GM12874 (cell line): ENCODE measurements around the gene NCLN.

Experiments
- TF ChIP-seq, protein P1 (sequence below): IDR thresholded peaks from 2 replicates; pipeline ENCODE4 v1.5.1; 2011; ENCODE audit warnings: low read depth, mild to moderate bottlenecking, control low read depth, low read length, moderate library complexity; ENCODE audit not compliant: insufficient read depth

NCLN gene

DNA sequence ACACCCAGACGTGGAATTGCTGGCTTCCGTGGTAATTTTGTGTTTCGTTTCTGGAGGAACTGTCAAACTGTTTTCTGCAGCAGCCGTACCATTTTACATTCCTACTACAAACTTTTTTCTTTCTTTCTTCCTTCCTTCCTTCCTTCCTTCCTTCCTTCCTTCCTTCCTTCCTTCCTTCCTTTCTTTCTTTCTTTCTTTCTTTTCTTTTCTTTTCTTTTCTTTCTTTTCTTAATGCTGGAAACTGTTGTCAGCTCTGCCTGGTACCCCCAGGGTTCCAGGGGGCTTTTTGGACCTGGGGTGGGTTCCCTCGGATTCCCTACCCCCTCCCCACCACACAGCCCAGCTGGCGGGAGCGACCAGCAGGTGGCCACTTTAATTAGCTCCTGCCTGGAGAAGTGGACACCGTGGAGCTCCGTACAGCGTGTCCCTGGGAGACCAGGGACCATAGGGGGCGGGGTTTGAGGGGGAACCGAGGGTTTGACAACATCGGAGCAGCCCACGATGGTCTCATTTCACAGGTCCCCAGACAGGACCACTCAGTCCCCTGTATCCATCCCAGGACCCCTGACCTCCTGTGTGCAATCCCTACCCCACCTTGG lies 63.1 kb downstream of the NCLN start:
- TF ChIP-seq, protein P1, sequence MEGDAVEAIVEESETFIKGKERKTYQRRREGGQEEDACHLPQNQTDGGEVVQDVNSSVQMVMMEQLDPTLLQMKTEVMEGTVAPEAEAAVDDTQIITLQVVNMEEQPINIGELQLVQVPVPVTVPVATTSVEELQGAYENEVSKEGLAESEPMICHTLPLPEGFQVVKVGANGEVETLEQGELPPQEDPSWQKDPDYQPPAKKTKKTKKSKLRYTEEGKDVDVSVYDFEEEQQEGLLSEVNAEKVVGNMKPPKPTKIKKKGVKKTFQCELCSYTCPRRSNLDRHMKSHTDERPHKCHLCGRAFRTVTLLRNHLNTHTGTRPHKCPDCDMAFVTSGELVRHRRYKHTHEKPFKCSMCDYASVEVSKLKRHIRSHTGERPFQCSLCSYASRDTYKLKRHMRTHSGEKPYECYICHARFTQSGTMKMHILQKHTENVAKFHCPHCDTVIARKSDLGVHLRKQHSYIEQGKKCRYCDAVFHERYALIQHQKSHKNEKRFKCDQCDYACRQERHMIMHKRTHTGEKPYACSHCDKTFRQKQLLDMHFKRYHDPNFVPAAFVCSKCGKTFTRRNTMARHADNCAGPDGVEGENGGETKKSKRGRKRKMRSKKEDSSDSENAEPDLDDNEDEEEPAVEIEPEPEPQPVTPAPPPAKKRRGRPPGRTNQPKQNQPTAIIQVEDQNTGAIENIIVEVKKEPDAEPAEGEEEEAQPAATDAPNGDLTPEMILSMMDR: no peak

DNA sequence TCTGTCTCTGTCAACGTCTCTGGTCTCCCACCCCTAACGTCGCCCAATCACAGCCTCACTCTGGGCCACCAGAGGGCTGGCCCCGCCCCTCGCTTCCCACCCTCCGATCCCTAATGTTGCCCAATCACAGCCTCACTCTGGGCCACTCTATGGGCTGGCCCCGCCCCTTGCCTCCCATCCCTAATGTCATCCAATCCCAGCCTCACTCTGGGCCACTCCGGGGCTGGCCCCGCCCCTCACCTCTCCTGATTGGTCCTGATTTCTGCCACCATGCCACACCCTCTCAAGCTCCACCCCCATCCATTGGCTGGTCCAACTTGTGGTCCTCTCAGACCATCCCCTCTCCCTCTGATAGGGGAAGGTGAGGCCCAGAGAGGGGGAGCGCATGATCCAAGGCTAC lies 63.7 kb downstream of the NCLN start:
- TF ChIP-seq, protein P1: no peak

DNA sequence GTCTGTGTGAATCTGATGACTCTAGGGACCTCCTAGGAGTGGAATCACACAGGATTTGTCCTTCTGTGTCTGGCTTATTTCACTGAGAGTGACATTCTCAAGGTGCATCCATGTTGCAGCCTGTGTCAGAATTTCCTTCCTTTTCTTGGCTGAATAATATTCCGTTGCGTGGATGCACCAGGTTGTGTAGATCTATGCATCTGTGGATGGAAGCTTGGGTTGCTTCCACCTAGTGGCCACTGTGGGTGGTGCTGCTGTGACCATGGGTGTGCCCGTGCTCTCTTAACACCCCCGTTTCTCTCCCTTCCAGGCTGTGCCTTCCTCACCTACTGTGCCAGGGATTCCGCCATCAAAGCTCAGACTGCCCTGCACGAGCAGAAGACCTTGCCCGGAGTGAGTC lies 64.9 kb downstream of the NCLN start:
- TF ChIP-seq, protein P1: peak; percentile 81

GRCh38 chr19:3251229-3251628 lies 65.5 kb downstream of the NCLN start:
- TF ChIP-seq, protein P1: no peak

DNA sequence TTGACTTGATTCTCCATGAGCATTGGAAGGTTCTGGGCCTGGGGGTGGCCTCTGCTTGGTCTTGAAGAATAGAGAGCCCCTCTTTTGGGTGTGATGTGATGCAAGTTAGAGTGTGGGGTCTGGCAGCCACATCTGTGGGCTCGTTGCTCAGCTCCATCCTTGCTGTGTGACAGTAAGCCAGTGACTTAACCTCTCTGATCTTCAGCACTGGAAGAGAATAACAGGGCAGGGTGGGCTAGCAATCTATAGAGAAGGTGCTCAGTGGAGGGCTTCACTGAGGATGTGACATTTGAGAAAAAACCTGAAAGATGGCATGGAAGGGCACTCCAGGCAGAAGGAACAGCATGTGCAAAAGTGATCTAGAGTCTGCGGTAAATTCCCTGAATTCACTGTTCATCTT lies 66.9 kb downstream of the NCLN start:
- TF ChIP-seq, protein P1: no peak

GRCh38 chr19:3253270-3253669 lies 67.5 kb downstream of the NCLN start:
- TF ChIP-seq, protein P1: 0 out of 2 replicates have a peak, but pooled peaks have one; percentile 8

DNA sequence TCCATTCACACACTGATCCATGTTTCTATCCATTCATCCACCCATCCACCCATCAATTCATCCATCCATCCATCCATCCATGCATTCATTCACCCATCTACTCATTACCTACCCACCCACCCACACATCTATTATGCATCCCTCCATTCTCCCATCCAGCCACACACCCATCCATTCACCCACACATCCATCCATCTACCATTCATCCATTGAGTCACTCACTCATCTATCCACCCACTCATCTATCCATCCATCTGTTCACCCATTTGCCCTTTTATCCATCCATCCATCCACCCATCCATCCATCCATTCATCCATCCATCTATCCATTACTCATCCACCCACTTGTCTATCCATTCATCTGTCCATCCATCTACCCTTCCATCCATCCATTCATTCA lies 68.8 kb downstream of the NCLN start:
- TF ChIP-seq, protein P1: no peak

DNA sequence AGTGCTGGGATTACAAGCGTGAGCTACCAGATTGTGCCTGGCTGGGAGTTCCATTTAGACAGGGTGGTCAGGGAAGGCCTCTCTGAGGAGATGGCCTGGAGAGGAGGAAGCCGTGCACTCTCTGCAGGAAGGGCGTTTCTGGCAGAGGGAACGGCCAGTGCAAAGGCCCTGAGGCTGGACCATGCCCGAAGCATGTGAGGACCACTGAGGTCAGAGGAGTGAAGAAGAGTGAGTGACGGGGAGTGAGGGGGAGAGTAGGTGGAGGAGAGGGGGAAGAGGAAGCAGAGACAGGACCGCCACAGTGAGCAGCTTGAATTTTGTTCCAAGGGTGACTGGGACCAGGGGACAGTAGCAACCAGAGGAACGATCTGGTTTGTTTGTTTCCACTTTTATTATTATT lies 71.3 kb downstream of the NCLN start:
- TF ChIP-seq, protein P1: no peak
